ENCODE results near the gene DTD1.
"Not testable (repeated sequence)": the region's sequence is repeated elsewhere in the genome, so short reads cannot be mapped to it uniquely, and the experiment has no call there.

The DTD1 gene

DNA sequence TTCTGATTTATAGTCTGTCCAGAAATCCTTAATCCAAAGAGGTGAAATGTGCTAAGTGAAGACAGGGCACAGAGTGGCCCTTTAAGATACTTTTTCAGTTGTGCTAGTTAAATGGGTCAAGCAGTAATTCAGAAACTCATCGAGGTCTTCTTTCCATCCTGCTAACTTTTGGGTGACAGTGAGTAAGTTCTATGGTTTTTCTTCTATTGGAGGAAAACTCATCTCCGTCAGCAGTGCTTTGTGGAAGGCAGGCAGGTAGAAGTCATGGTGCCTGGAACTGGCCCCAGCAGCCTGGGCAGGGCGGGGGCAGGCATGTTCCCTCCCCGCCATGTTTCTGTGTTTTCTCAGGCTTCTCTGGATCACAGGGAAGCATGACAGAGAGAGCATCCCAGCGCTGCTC, 159.2 kb downstream of the DTD1 start:
- FAIRE-seq = no peak

DNA sequence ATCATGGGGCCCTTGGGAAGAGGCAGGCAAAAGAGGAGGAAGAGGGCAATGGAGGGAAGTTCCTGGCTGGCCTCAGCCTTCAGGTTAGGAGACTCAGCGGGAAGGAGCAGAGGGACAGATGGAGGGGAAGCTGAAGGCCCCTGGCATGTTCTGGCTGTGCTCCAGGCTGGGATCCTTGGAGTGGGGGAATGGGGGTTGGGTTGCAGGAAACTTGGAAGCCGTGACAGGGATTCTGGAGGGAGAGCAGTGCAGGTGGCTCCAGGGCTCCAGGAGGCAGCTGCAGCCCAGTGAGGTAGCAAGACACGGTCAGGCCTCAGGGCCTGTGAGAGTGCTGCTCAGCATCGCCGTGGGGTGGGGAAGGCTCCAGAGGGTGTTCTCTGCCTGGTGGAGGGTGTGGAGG, 161.1 kb downstream of the DTD1 start:
- FAIRE-seq = no peak

DNA sequence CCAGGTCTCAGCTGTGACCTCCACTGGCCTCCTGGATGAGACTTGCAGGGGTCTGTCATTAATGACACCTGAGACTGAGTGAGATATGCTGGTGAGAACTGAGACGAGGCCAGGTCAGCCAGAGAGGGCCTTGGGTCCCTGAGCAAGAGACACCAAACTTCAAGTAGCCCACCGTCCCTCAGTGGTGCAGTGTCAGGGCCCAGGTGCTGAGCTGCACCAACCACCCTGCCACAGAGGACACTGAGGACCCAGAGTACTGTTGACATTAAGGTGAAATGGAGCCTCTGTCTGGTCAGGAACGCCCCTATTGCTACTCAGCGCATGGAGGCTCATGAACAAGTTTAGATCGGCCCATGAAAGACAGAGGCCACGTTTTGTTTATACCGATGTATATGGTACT, 161.7 kb downstream of the DTD1 start:
- no peak for FAIRE-seq

DNA sequence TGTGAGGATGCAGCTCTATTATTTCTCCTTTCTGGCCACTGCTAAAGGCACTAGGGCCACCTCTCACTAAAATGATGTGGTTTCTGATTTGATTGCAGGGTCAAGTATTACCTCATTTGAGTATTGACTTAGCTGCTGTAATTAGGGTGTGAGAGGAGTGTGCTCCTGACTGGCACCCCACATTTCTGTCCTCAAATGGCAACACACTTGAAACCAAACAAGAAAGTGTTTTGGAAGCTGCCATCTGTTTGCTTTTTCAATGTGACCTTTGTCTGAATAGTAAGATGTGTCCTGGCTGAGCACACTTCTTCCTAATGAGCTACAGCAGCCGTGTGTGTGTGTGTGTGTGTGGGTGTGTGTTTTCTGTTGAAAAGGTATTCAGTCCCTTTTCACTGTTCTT, 162.9 kb downstream of the DTD1 start:
- no peak for FAIRE-seq

GRCh38 chr20:18754030-18754652, 166.3 kb downstream of the DTD1 start:
- no peak for FAIRE-seq

DNA sequence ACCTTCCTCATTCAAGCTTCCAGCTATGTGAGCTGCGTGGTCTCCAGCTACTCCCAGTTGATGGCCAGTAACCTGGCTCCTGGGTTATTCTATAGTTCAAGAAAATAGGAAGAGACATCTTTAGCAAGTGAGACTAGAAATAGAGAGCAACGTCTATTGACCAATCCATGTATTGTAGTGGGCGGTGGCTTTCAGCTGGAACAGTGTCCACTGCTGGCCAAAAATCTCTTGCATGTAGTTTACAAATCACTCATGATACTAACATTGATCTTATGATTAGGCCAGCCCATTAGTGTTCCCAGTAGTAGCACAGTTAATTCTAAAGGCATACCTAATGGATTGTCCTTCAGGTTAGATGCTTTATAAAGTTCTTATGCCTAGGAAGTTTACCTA, 166.8 kb downstream of the DTD1 start:
- no peak for FAIRE-seq

GRCh38 chr20:18760852-18761251, 173.0 kb downstream of the DTD1 start:
- FAIRE-seq = not testable (repeated sequence)

DNA sequence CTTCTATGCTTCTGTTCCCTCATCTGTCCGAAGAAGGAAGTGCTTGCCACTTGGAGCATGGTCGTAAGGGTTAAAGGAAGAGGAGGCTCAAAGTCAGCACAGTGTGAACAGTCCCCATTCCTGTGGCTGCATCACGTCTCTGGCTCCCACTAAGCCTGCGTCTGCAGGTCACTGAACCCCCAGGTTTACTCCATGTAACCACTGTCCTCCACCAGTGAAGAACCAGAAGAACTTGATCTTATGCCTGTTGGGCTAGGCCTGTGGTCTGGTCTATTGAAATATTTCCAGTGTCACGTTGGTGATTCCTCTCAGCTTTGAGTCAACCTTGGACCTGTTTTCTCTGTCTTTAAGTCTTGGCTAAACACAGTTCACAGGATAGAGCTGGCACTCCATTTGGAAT, 179.8 kb downstream of the DTD1 start:
- no peak for FAIRE-seq

- no peak for FAIRE-seq
Measured at GRCh38 chr20:18773566-18773965, 185.7 kb downstream of the DTD1 start.

DNA sequence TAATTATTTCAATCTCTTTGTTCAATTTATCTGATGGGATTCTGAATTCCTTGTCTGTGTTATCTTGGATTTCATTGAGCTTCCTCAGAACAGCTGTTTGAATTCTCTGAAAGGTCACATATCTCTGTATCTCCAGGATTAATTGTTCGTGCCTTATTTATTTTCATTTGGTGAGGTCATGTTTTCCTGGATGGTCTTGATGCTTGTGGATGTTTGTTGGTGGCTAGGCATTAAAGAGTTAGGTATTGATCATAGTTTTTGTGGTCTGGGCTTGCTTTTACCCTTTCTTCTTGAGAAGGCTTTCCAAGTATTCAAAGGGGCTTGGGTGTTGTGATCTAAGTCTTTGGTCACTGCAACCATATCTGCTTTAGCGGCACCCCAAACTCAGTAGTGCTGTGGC, 186.4 kb downstream of the DTD1 start:
- no peak for FAIRE-seq

- FAIRE-seq = no peak
Measured at GRCh38 chr20:18775633-18776032, 187.8 kb downstream of the DTD1 start.

DNA sequence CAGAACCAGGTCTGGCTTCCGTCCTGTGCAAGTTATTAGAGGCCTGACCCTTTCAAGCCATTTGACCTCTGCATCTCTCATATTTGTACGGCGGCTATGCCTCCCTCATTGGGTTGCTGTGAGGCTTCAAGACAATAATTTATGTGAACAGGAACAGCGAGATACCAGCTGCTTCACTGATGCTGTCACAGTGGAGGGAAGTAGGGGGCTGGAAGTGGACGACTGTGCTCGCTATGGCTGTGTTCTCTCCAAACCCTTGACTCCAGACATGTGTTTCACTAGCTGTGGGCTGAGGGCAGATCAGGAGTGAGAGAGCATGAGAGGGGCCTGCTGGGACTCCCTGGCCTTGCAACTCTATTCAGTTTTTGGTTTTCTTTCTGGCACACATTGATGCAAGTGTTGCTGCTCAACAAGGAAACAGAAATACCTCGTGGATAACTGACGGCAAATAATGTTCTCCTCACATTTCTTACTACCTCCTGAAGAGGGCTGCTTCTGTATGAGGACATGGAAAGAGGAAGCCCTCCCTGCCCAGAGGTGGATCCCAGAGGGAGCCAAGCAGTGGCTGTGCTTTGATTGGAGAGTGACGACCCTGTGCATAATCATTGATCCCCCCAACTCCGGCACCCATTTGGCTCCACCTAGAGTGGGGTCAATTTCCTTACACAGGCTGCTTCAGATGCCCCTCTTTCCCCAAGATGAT, 191.0 kb downstream of the DTD1 start:
- FAIRE-seq = no peak

DNA sequence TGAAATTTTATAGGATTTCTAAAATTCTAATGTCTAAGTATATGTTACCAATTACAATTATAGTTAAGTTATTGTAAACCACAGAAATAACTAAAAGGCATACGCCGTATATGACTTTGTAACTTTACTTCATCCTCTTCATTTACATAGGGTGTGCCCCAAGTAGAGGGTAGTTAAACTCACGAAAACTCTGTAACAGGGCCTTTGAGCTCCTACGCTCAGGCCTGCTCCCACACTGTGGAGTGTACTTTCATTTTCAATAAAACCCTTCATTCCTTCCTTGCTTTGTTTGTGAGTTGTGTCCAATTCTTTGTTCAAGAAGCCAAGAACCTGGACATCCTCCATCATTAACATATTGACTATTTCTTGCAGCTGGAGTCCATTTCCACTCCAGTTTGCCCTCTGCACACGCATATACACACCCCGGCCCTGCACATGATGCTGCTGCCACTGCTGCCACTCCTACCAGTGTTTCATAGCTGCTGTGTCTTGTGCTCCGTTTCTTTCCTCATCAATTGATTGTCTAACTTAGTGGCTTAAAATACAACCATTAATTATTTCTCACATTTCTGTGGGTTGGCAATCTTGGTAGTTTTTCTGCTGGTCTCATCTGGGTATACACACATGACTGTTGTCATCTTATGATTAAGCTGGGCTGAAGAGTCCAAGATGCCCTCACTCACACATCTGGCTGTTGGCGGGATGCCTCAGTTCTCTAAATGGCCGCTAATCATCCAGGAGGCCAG, 192.7 kb downstream of the DTD1 start:
- no peak for FAIRE-seq

GRCh38 chr20:18781509-18781908, 193.7 kb downstream of the DTD1 start:
- FAIRE-seq = no peak

DNA sequence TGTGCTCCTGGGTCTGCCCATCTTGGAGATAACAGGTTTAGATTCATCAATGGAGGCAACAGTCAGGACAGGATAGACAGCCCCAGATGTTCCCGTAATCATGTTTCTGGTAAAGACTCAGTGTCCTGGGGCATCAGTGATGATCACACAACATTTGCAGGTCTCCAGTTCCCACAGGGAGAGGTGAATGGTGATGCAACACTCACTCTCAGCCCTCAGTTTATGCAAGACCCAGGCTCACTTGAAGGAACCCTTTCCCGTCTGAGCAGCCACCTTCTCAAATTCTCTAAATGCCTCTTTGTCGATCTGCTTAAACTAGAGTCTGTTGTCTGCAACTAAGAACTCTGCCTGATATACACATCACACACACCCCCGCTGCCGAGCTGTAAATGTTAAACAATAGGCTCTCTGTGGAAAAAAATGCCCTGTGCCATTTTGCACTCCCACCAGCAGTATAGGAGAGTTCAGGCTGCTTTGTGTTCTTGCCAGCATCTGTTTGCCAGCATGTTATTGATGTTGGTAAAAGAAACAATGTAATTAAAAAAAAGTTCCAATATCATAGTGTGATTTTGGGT, 195.6 kb downstream of the DTD1 start:
- no peak for FAIRE-seq

DNA sequence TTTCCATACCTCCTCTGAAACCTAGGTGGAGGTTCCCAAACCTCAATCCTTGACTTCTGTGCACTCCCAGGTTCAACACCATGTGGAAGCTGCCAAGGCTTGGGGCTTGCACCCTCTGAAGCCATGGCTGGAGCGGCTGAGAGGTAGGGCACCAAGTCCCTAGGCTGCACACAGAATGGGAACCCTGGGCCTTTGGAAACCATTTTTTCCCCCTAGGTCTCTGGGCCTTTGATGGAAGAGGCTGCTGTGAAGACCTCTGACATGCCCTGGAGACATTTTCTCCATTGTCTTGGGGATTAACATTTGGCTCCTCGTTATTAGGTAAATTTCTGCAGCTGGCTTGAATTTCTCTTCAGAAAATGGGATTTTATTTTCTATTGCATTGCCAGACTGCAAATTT, 199.2 kb downstream of the DTD1 start:
- not testable (repeated sequence) for FAIRE-seq

DNA sequence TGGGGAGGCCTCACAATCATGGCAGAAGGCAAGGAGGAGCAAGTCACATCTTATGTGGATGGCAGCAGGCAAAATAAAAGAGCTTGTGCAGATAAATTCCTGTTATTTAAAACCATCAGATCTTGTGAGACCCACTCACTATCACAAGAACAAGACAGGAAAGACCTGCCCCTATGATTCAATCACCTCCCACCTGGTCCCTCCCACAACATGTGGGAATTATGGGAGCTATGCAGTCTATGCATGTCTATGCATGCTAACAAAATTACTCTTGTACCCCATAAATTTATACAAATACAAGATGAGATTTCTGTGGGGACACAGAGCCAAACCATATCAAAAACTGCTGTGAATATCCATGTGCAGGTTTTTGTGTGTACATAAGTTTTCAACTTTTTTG, 200.2 kb downstream of the DTD1 start:
- no peak for FAIRE-seq

DNA sequence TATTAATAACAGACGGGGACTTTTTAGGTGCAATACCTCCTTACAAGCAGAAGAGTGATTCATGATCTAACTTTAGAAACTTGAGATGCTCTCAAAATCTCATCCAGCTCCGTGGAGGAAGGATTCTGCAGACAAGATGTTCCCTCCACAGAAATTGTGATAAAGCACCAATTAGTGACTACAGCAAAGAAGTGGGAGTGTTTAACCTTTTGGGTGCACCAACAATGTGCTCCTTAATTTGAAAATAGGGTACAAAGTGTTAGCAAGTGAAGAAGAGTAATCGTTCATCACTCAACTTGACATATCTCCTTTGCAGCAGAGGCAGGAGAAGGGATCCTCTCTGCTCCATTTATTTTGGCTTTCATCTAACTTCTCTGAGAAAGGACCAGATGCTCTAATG, 202.9 kb downstream of the DTD1 start:
- no peak for FAIRE-seq

- peak; percentile 48 for FAIRE-seq
Measured at GRCh38 chr20:18793625-18794427, 206.0 kb downstream of the DTD1 start.

DNA sequence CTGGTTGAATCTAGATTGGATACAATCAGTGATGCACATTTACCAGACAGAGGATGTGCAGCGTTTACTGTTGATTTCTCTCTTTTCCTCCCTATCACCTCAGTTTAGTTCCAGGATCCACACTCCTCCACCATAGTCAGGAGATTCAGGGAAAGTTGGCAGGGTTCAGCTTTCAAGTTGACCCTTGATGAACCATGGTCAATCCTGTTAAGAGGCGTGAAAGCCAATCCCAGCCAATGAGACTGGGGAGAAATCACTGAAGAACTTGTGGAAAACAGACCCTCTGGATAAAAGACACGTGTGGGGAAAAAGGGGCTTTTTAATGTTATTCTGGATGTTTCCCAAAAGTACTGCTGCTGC, 206.6 kb downstream of the DTD1 start:
- FAIRE-seq = no peak

DNA sequence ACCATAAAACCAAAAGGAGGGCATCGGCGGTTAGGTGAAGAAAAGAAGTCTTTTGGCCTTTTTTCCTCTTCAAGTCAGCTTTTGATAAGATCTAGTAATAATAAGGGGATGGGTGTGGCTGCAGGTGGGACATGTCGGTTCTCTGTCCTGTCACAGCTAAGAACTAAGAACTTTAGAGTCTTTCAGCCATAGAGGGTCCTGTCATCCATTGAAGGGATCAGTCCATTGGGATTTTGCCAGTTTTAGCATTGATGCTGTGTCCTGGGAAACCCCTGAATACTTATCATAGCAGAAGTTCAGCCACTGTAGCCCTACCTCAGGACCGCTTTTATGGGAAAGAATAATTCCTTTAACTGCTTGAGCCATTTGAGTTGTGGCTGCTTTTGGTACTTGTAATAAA, 207.5 kb downstream of the DTD1 start:
- FAIRE-seq = no peak

DNA sequence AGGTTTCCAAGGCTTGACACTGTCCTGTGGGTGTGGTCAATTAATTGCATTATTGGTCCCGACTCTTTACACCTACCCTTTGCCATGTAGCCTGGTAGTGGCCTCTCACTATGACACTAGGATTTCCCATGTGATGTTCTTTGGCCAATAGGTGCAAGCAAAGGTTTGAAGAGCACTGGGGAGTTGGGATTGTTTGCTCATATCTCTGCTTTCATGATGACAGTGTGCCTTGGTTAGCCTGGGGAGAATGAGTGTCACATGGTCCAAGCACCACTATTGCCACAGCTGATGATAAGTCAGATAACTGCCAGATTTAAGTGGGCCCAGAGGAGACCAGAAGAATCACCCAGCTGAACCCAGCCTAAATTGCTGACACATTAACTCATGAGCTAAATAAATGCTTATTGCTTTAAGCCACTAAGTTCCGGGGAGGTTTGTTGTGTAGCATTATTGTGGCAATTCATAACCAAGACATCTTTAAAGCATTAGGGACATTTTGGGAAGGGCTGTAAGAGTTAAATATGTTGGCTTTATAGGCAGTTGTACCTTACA, 208.5 kb downstream of the DTD1 start:
- FAIRE-seq = no peak

GRCh38 chr20:18801516-18801915, 213.7 kb downstream of the DTD1 start:
- no peak for FAIRE-seq

All from endometrium (tissue), 2 donors.